H9 (cell line): ENCODE data around the gene LRRC8B. TPM values are rescaled to one million over a fixed set of nuclear protein-coding genes. Genes with fewer than 3 reads are reported as not detected.

Experiments
- DNase-seq: peaks from one replicate; pipeline ENCODE4 v3.0.0-alpha.2; 2017
- H2AFZ ChIP-seq: one replicate; pipeline ENCODE4 v1.6.1; 2013; ENCODE audit warnings: mild to moderate bottlenecking, low read length, control low read depth, moderate library complexity
- H2AK5ac ChIP-seq: 2 replicates; pipeline ENCODE4 v1.6.1; 2013; ENCODE audit warnings: low read length, control low read depth, mixed read lengths; ENCODE audit not compliant: insufficient read length
- H2BK120ac ChIP-seq: one replicate; pipeline ENCODE4 v1.6.1; 2013; ENCODE audit warnings: low read depth, mild to moderate bottlenecking, low read length, control low read depth, inconsistent platforms; ENCODE audit not compliant: poor library complexity, severe bottlenecking
- H2BK12ac ChIP-seq: 2 replicates; pipeline ENCODE4 v1.6.1; 2013; ENCODE audit warnings: low read length, control low read depth, mixed read lengths, low read depth; ENCODE audit not compliant: insufficient read length
- H2BK15ac ChIP-seq: 2 replicates; pipeline ENCODE4 v1.6.1; 2013; ENCODE audit warnings: low read depth, low read length, control low read depth
- H2BK20ac ChIP-seq: one replicate; pipeline ENCODE4 v1.6.1; 2013; ENCODE audit warnings: low read depth, mild to moderate bottlenecking, low read length, control low read depth, inconsistent platforms; ENCODE audit not compliant: poor library complexity, severe bottlenecking
- H2BK5ac ChIP-seq: 2 replicates; pipeline ENCODE4 v1.6.1; 2013; ENCODE audit warnings: low read length, control low read depth, mixed read lengths; ENCODE audit not compliant: insufficient read length
- H3K14ac ChIP-seq: 2 replicates; pipeline ENCODE4 v1.6.1; 2013; ENCODE audit warnings: low read length, control low read depth; ENCODE audit not compliant: insufficient read depth
- H3K18ac ChIP-seq: 2 replicates; pipeline ENCODE4 v1.6.1; 2013; ENCODE audit warnings: low read depth, mild to moderate bottlenecking, mixed read lengths, low read length, control low read depth; ENCODE audit not compliant: insufficient read length
- H3K23ac ChIP-seq: 2 replicates; pipeline ENCODE4 v1.6.1; 2013; ENCODE audit warnings: low read length, control low read depth, mixed read lengths, low read depth; ENCODE audit not compliant: insufficient read length
- H3K23me2 ChIP-seq: 2 replicates; pipeline ENCODE4 v1.6.1; 2013; ENCODE audit warnings: low read depth, mild to moderate bottlenecking, mixed read lengths, low read length, control low read depth; ENCODE audit not compliant: insufficient read length, poor library complexity, severe bottlenecking
- H3K27ac ChIP-seq: 2 replicates; pipeline ENCODE4 v1.5.1; 2013; ENCODE audit warnings: low read length, control low read depth, mixed read lengths, low read depth; ENCODE audit not compliant: insufficient read length
- H3K27me3 ChIP-seq: 2 replicates; pipeline ENCODE4 v1.6.1; 2013; ENCODE audit warnings: low read length, control low read depth, inconsistent platforms; ENCODE audit not compliant: insufficient read depth
- H3K4ac ChIP-seq: 2 replicates; pipeline ENCODE4 v1.6.1; 2013; ENCODE audit warnings: low read depth, mild to moderate bottlenecking, control low read depth, inconsistent platforms, low read length, moderate library complexity
- H3K4me1 ChIP-seq: 2 replicates; pipeline ENCODE4 v1.6.1; 2013; ENCODE audit warnings: low read length, control low read depth, inconsistent platforms; ENCODE audit not compliant: insufficient read depth
- H3K4me2 ChIP-seq: 2 replicates; pipeline ENCODE4 v1.6.1; 2013; ENCODE audit warnings: low read length, control low read depth, mixed read lengths; ENCODE audit not compliant: insufficient read length, insufficient read depth
- H3K56ac ChIP-seq: 2 replicates; pipeline ENCODE4 v1.6.1; 2013; ENCODE audit warnings: low read depth, mild to moderate bottlenecking, mixed read lengths, low read length, control low read depth; ENCODE audit not compliant: insufficient read length
- H3K79me1 ChIP-seq: 2 replicates; pipeline ENCODE4 v1.6.1; 2013; ENCODE audit warnings: low read depth, mild to moderate bottlenecking, moderate library complexity, low read length, control low read depth, inconsistent platforms; ENCODE audit not compliant: insufficient read depth, poor library complexity, severe bottlenecking
- H3K79me2 ChIP-seq: 2 replicates; pipeline ENCODE4 v1.6.1; 2013; ENCODE audit warnings: low read length, control low read depth, inconsistent platforms; ENCODE audit not compliant: insufficient read depth
- H3K9ac ChIP-seq: 2 replicates; pipeline ENCODE4 v1.6.1; 2013; ENCODE audit warnings: low read length, control low read depth, mixed read lengths; ENCODE audit not compliant: insufficient read length; ENCODE audit errors: extremely low read depth
- H3K9me3 ChIP-seq: one replicate; pipeline ENCODE4 v1.6.1; 2013; ENCODE audit warnings: low read depth, low read length, inconsistent platforms; ENCODE audit not compliant: control insufficient read depth
- H3T11ph ChIP-seq: one replicate; pipeline ENCODE4 v1.6.1; 2013; ENCODE audit warnings: mild to moderate bottlenecking, low read length, control low read depth, inconsistent platforms
- H4K20me1 ChIP-seq: one replicate; pipeline ENCODE4 v1.6.1; 2013; ENCODE audit not compliant: control insufficient read depth, insufficient read length, insufficient read depth
- H4K5ac ChIP-seq: 2 replicates; pipeline ENCODE4 v1.6.1; 2013; ENCODE audit warnings: low read depth, mild to moderate bottlenecking, mixed read lengths, low read length, control low read depth; ENCODE audit not compliant: insufficient read length
- H4K8ac ChIP-seq: replicated peaks from 2 replicates; pipeline ENCODE4 v1.6.1; 2013; ENCODE audit warnings: low read length, control low read depth, mixed read lengths, low read depth; ENCODE audit not compliant: insufficient read length
- H4K91ac ChIP-seq: 2 replicates; pipeline ENCODE4 v1.6.1; 2013; ENCODE audit warnings: low read depth, mild to moderate bottlenecking, moderate library complexity, mixed read lengths, low read length, control low read depth; ENCODE audit not compliant: insufficient read length
- H3K27ac Mint-ChIP-seq, 3 experiments: 2 replicates in 2 of 3; 3 replicates in 1 of 3; pipeline ENCODE4 v1.8.0; 2020 to 2021; ENCODE audit warnings: mixed read lengths in 3 of 3, mild to moderate bottlenecking in 1 of 3, moderate library complexity in 1 of 3
- H3K27me3 Mint-ChIP-seq: 2 replicates; pipeline ENCODE4 v1.8.0; 2021; ENCODE audit warnings: low read depth, mild to moderate bottlenecking, moderate library complexity, mixed read lengths
- H3K36me3 Mint-ChIP-seq, 3 experiments: 2 replicates in 2 of 3; 3 replicates in 1 of 3; pipeline ENCODE4 v1.8.0; 2020 to 2021; ENCODE audit warnings: low read depth in 3 of 3, mixed read lengths in 3 of 3; ENCODE audit not compliant: insufficient read depth in 1 of 3
- H3K4me1 Mint-ChIP-seq, 2 experiments: 2 replicates each; pipeline ENCODE4 v1.8.0; 2020; ENCODE audit warnings: mixed read lengths in 2 of 2
- H3K4me3 Mint-ChIP-seq, 2 experiments: 2 replicates in 1 of 2; 3 replicates in 1 of 2; pipeline ENCODE4 v1.8.0; 2020 to 2021; ENCODE audit warnings: mild to moderate bottlenecking in 2 of 2, mixed read lengths in 2 of 2, moderate library complexity in 1 of 2
- H3K9me3 Mint-ChIP-seq, 2 experiments: 2 replicates in 1 of 2; 3 replicates in 1 of 2; pipeline ENCODE4 v1.8.0; 2020; ENCODE audit warnings: mild to moderate bottlenecking in 2 of 2, mixed read lengths in 2 of 2, moderate library complexity in 1 of 2
- WGBS: extraction: QIAGEN DNeasy Blood & Tissue Kit; methylation state at CpG from one replicate; pipeline ENCODE4 v1.1.7; 2013; ENCODE audit warnings: missing lambda C conversion rate, low lambda C conversion rate, mixed read lengths; ENCODE audit not compliant: insufficient read length; ENCODE audit errors: extremely low coverage; 5-methylcytosine and 5-hydroxymethylcytosine counted together
- total RNA-seq: library from RNA; stranded (reverse); gene quantifications from 2 replicates; pipeline ENCODE4 v1.2.1, GENCODE V29; 2021
- TF ChIP-seq, protein P1 (sequence below): fragments of 200-600 bp; sonication (generic); conservative IDR thresholded peaks from 3 replicates; pipeline ENCODE4 v1.8.0; 2021; ENCODE audit warnings: antibody characterized with exemption, mild to moderate bottlenecking

The LRRC8B gene
- total RNA-seq, 1 experiment from 2014 or later = 33.2 TPM

- H4K8ac ChIP-seq = no peak overlapping the region
- H3K23ac ChIP-seq = no peak overlapping the region
- no peak overlapping the region for H2BK120ac ChIP-seq
- no CpG with 5 or more reads among the region's 2 CpGs for WGBS
- H3T11ph ChIP-seq = no peak overlapping the region
- no peak overlapping the region for H3K18ac ChIP-seq
- no peak overlapping the region for H2BK20ac ChIP-seq
- no peak for DNase-seq
- H4K5ac ChIP-seq = no peak overlapping the region
- H2BK12ac ChIP-seq = no peak overlapping the region
- H2AFZ ChIP-seq = no peak overlapping the region
- Mint-ChIP-seq H3K4me1 (peaks cover 21 to 27% of the 10 kb centered on the region in 2 experiments), H3K27me3 (no peaks in the 10 kb centered on the region), H3K9me3 (no peaks in the 10 kb centered on the region), H3K36me3 (peaks cover 0 to 10% (median 3%) of the 10 kb centered on the region in 3 experiments; a peak in 3 of 7 replicates), H3K27ac (no peak overlapping the region), H3K4me3 (no peak overlapping the region)
- TF ChIP-seq, protein P1, sequence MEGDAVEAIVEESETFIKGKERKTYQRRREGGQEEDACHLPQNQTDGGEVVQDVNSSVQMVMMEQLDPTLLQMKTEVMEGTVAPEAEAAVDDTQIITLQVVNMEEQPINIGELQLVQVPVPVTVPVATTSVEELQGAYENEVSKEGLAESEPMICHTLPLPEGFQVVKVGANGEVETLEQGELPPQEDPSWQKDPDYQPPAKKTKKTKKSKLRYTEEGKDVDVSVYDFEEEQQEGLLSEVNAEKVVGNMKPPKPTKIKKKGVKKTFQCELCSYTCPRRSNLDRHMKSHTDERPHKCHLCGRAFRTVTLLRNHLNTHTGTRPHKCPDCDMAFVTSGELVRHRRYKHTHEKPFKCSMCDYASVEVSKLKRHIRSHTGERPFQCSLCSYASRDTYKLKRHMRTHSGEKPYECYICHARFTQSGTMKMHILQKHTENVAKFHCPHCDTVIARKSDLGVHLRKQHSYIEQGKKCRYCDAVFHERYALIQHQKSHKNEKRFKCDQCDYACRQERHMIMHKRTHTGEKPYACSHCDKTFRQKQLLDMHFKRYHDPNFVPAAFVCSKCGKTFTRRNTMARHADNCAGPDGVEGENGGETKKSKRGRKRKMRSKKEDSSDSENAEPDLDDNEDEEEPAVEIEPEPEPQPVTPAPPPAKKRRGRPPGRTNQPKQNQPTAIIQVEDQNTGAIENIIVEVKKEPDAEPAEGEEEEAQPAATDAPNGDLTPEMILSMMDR = no peak
- H2AK5ac ChIP-seq = no peak overlapping the region
- H3K56ac ChIP-seq = no peak overlapping the region
- H3K79me1 ChIP-seq = no peaks in the 10 kb centered on the region
- no peaks in the 10 kb centered on the region for H3K23me2 ChIP-seq
- H4K20me1 ChIP-seq = no peaks in the 10 kb centered on the region
- H3K4ac ChIP-seq = no peak overlapping the region
- no peaks in the 10 kb centered on the region for H3K27me3 ChIP-seq
- no peak overlapping the region for H3K14ac ChIP-seq
- no peaks in the 10 kb centered on the region for H3K79me2 ChIP-seq
- no peak overlapping the region for H2BK5ac ChIP-seq
- no peak overlapping the region for H3K4me2 ChIP-seq
- H3K27ac ChIP-seq = no peak overlapping the region
- H3K9ac ChIP-seq = no peak overlapping the region
- H2BK15ac ChIP-seq = no peak overlapping the region
- no peak overlapping the region for H4K91ac ChIP-seq
- no peaks in the 10 kb centered on the region for H3K9me3 ChIP-seq
- H3K4me1 ChIP-seq = no peaks in the 10 kb centered on the region
Measured at GRCh38 chr1:89552471-89553081, 27.9 kb downstream of the LRRC8B start.
